ENCODE data around the gene TRMT6.

The TRMT6 gene

GRCh38 chr20:5899444-5899843, 50.9 kb downstream of the TRMT6 start:
- H3K4me1 ChIP-seq (ENCODE audit: insufficient read depth, low read length, poor library complexity, severe bottlenecking) = no peaks in the 10 kb centered on the region
- no peaks in the 10 kb centered on the region for H3K9me2 ChIP-seq (replicated peaks; ENCODE audit: low read depth, low read length)
- no peak overlapping the region for H2AFZ ChIP-seq (ENCODE audit: low read length)
- H3K9me3 ChIP-seq (ENCODE audit: insufficient read depth, low read depth, low read length) = no peaks in the 10 kb centered on the region
- no peak for TF ChIP-seq EZH2phosphoT487 (IDR thresholded peaks at IDR 0.05; ENCODE audit: borderline replicate concordance)
- no peak for TF ChIP-seq CTCF (conservative IDR thresholded peaks at IDR 0.05; ENCODE audit: low read length)
- H3K27me3 ChIP-seq (ENCODE audit: insufficient read depth, low read length, poor library complexity, severe bottlenecking) = no peaks in the 10 kb centered on the region
- no peak overlapping the region for H3K4me3 ChIP-seq (ENCODE audit: low read length, poor library complexity, severe bottlenecking)
- no peak overlapping the region for H3K4me2 ChIP-seq (ENCODE audit: low read depth, low read length, poor library complexity, severe bottlenecking)
- H3K36me3 ChIP-seq (ENCODE audit: insufficient read depth, low read length) = no peaks in the 10 kb centered on the region
- no peaks in the 10 kb centered on the region for H3K79me2 ChIP-seq (ENCODE audit: insufficient read depth, low read length)
- no peaks in the 10 kb centered on the region for H4K20me1 ChIP-seq (ENCODE audit: insufficient read depth, low read length, poor library complexity, severe bottlenecking)
- no peaks in the 10 kb centered on the region for H3F3A ChIP-seq (ENCODE audit: low read depth)
- no peak overlapping the region for H3K9ac ChIP-seq (ENCODE audit: low read depth, low read length, poor library complexity, severe bottlenecking)

GRCh38 chr20:5895626-5896025, 54.7 kb downstream of the TRMT6 start:
- Histone ChIP-seq H3K9ac (ENCODE audit: low read depth, low read length, poor library complexity, severe bottlenecking) (no peak overlapping the region), H3K9me2 (replicated peaks; ENCODE audit: low read depth, low read length) (no peaks in the 10 kb centered on the region), H3F3A (ENCODE audit: low read depth) (no peaks in the 10 kb centered on the region), H3K4me2 (ENCODE audit: low read depth, low read length, poor library complexity, severe bottlenecking) (no peak overlapping the region), H3K27me3 (ENCODE audit: insufficient read depth, low read length, poor library complexity, severe bottlenecking) (no peaks in the 10 kb centered on the region), H2AFZ (ENCODE audit: low read length) (no peak overlapping the region), H3K36me3 (ENCODE audit: insufficient read depth, low read length) (no peaks in the 10 kb centered on the region), H3K9me3 (ENCODE audit: insufficient read depth, low read depth, low read length) (no peaks in the 10 kb centered on the region), H3K4me3 (ENCODE audit: low read length, poor library complexity, severe bottlenecking) (no peak overlapping the region), H3K79me2 (ENCODE audit: insufficient read depth, low read length) (no peaks in the 10 kb centered on the region), H3K4me1 (ENCODE audit: insufficient read depth, low read length, poor library complexity, severe bottlenecking) (no peaks in the 10 kb centered on the region), H4K20me1 (ENCODE audit: insufficient read depth, low read length, poor library complexity, severe bottlenecking) (no peaks in the 10 kb centered on the region)
- TF ChIP-seq CTCF (conservative IDR thresholded peaks at IDR 0.05; ENCODE audit: low read length) (no peak), EZH2phosphoT487 (IDR thresholded peaks at IDR 0.05; ENCODE audit: borderline replicate concordance) (no peak)

GRCh38 chr20:5893621-5894020, 56.7 kb downstream of the TRMT6 start:
- no peaks in the 10 kb centered on the region for H4K20me1 ChIP-seq (ENCODE audit: insufficient read depth, low read length, poor library complexity, severe bottlenecking)
- H3K9me3 ChIP-seq (ENCODE audit: insufficient read depth, low read depth, low read length) = no peaks in the 10 kb centered on the region
- H3F3A ChIP-seq (ENCODE audit: low read depth) = no peaks in the 10 kb centered on the region
- H3K27me3 ChIP-seq (ENCODE audit: insufficient read depth, low read length, poor library complexity, severe bottlenecking) = no peaks in the 10 kb centered on the region
- no peak overlapping the region for H2AFZ ChIP-seq (ENCODE audit: low read length)
- H3K36me3 ChIP-seq (ENCODE audit: insufficient read depth, low read length) = no peaks in the 10 kb centered on the region
- TF ChIP-seq CTCF (conservative IDR thresholded peaks at IDR 0.05; ENCODE audit: low read length) = no peak
- no peak for TF ChIP-seq EZH2phosphoT487 (IDR thresholded peaks at IDR 0.05; ENCODE audit: borderline replicate concordance)
- no peaks in the 10 kb centered on the region for H3K79me2 ChIP-seq (ENCODE audit: insufficient read depth, low read length)
- no peak overlapping the region for H3K4me3 ChIP-seq (ENCODE audit: low read length, poor library complexity, severe bottlenecking)
- H3K9ac ChIP-seq (ENCODE audit: low read depth, low read length, poor library complexity, severe bottlenecking) = no peak overlapping the region
- no peak overlapping the region for H3K4me2 ChIP-seq (ENCODE audit: low read depth, low read length, poor library complexity, severe bottlenecking)
- H3K9me2 ChIP-seq (replicated peaks; ENCODE audit: low read depth, low read length) = no peaks in the 10 kb centered on the region
- no peaks in the 10 kb centered on the region for H3K4me1 ChIP-seq (ENCODE audit: insufficient read depth, low read length, poor library complexity, severe bottlenecking)
